HEK293T (cell line): ENCODE measurements around the gene IMPDH2.

Experiments
- CTCF ChIA-PET: fragments of 350-600 bp; formaldehyde crosslinking; extraction: SDS; loops from one replicate; lab custom pipeline; 2021; ENCODE audit warnings: antibody characterized with exemption, inconsistent platforms; lab: Yijun Ruan, JAX
- POLR2A ChIA-PET: fragments of 350-600 bp; formaldehyde crosslinking; extraction: SDS; loops from one replicate; lab custom pipeline; 2020; ENCODE audit warnings: antibody characterized with exemption, inconsistent platforms; lab: Yijun Ruan, JAX
- DNase-seq: peaks from one replicate; pipeline ENCODE4 v3.0.0; 2012; ENCODE audit warnings: mixed read lengths; ENCODE audit errors: extremely low spot score
- ARNT ChIP-seq: fragments of 450-650 bp; IDR thresholded peaks from 2 replicates; pipeline ENCODE4 v1.6.1; 2017; ENCODE audit warnings: mild to moderate bottlenecking
- BHLHE40 ChIP-seq: fragments of 450-650 bp; IDR thresholded peaks from 2 replicates; pipeline ENCODE4 v1.6.1; 2016; ENCODE audit warnings: mild to moderate bottlenecking, moderate library complexity, borderline replicate concordance
- CTBP1 ChIP-seq: fragments of 450-650 bp; IDR thresholded peaks from 2 replicates; pipeline ENCODE4 v1.6.1; 2016; ENCODE audit warnings: borderline replicate concordance
- ELF4 ChIP-seq: fragments of 450-650 bp; IDR thresholded peaks from 2 replicates; pipeline ENCODE4 v1.6.1; 2017; ENCODE audit warnings: antibody characterized with exemption
- FOXA1 ChIP-seq: fragments of 450-650 bp; IDR thresholded peaks from 2 replicates; pipeline ENCODE4 v1.6.1; 2016; ENCODE audit warnings: mild to moderate bottlenecking
- FOXK2 ChIP-seq: fragments of 450-650 bp; IDR thresholded peaks from 2 replicates; pipeline ENCODE4 v1.6.1; 2016; ENCODE audit warnings: mild to moderate bottlenecking
- FOXM1 ChIP-seq: fragments of 450-650 bp; IDR thresholded peaks from 2 replicates; pipeline ENCODE4 v1.6.1; 2017; ENCODE audit warnings: mild to moderate bottlenecking, borderline replicate concordance
- HDGF ChIP-seq: fragments of 450-650 bp; IDR thresholded peaks from 2 replicates; pipeline ENCODE4 v1.6.1; 2017; ENCODE audit warnings: antibody characterized with exemption, borderline replicate concordance
- L3MBTL2 ChIP-seq: fragments of 450-650 bp; conservative IDR thresholded peaks from 2 replicates; pipeline ENCODE4 v1.6.1; 2016; ENCODE audit warnings: mild to moderate bottlenecking
- LEF1 ChIP-seq: fragments of 450-650 bp; IDR thresholded peaks from 2 replicates; pipeline ENCODE4 v1.6.1; 2017; ENCODE audit warnings: mild to moderate bottlenecking, borderline replicate concordance
- NFRKB ChIP-seq: fragments of 450-650 bp; IDR thresholded peaks from 2 replicates; pipeline ENCODE4 v1.6.1; 2016; ENCODE audit warnings: mild to moderate bottlenecking, moderate library complexity
- PKNOX1 ChIP-seq: fragments of 450-650 bp; IDR thresholded peaks from 2 replicates; pipeline ENCODE4 v1.6.1; 2016
- SP1 ChIP-seq: fragments of 450-650 bp; IDR thresholded peaks from 2 replicates; pipeline ENCODE4 v1.6.1; 2017
- SUZ12 ChIP-seq: fragments of 450-650 bp; IDR thresholded peaks from 2 replicates; pipeline ENCODE4 v1.6.1; 2016; ENCODE audit warnings: mild to moderate bottlenecking
- TARDBP ChIP-seq: fragments of 450-650 bp; IDR thresholded peaks from 2 replicates; pipeline ENCODE4 v1.6.1; 2016
- ZNF384 ChIP-seq: fragments of 450-650 bp; IDR thresholded peaks from 2 replicates; pipeline ENCODE4 v1.6.1; 2016

IMPDH2 gene

GRCh38 chr3:49005303-49005680 is 23.9 kb downstream of the IMPDH2 start:
- ChIA-PET CTCF (interaction anchor here (1.1 kb wide), 1 partner anchor 17 kb away, joined by 3 read pairs; the partner anchor contains the start of gene NDUFAF3), POLR2A (interaction anchor here (4.0 to 6.7 kb wide), 2 partner anchors 8 to 15 kb away, joined by 53 to 204 read pairs; partner anchors contain the start of genes DALRD3 and NDUFAF3)
- TF ChIP-seq CTBP1: no peak
- no peak for TF ChIP-seq ARNT
- no peak for TF ChIP-seq FOXA1
- no peak for TF ChIP-seq SP1
- no peak for TF ChIP-seq PKNOX1
- no peak for TF ChIP-seq ZNF384
- TF ChIP-seq HDGF: no peak
- no peak for TF ChIP-seq TARDBP
- TF ChIP-seq NFRKB: no peak
- TF ChIP-seq LEF1: no peak
- TF ChIP-seq SUZ12: no peak
- no peak for TF ChIP-seq FOXM1
- no peak for DNase-seq

GRCh38 chr3:49004352-49005302 is 24.6 kb downstream of the IMPDH2 start:
- no peak for TF ChIP-seq ZNF384
- no peak for TF ChIP-seq SUZ12
- TF ChIP-seq BHLHE40: no peak
- no peak for TF ChIP-seq ARNT
- no peak for TF ChIP-seq FOXA1
- no peak for TF ChIP-seq FOXM1
- no peak for TF ChIP-seq TARDBP
- TF ChIP-seq CTBP1: no peak
- no peak for TF ChIP-seq L3MBTL2
- no peak for TF ChIP-seq HDGF
- TF ChIP-seq NFRKB: no peak
- no peak for TF ChIP-seq LEF1
- TF ChIP-seq SP1: no peak
- TF ChIP-seq PKNOX1: no peak
- no peak for TF ChIP-seq ELF4
- no peak for DNase-seq
- CTCF ChIA-PET: interaction anchor here (1.1 kb wide), 1 partner anchor 17 kb away, joined by 3 read pairs; the partner anchor contains the start of gene NDUFAF3
- POLR2A ChIA-PET: interaction anchor here (4.0 to 6.7 kb wide), 2 partner anchors 7 to 15 kb away, joined by 53 to 204 read pairs; partner anchors contain the start of genes DALRD3 and NDUFAF3

DNA sequence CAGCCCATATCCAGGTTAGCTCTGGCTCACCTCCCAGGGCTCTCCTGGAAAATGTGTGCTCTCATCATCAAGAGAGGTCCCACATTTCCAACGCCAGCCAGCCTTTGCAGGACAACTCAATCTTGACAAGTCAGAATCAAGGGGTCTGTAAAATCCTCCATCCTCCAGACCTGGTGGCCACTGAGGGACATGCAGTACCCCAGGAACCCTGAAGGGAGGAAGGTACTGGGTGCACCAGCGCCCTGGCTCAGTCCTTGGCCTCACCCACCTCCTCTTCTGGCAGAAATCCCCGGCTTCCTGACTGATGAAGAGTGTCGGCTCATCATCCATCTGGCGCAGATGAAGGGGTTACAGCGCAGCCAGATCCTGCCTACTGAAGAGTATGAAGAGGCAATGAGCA is 28.0 kb downstream of the IMPDH2 start:
- CTCF ChIA-PET: no interaction called here
- no peak for DNase-seq
- no peak for TF ChIP-seq NFRKB
- no peak for TF ChIP-seq ZNF384
- no peak for TF ChIP-seq PKNOX1
- no peak for TF ChIP-seq L3MBTL2
- no peak for TF ChIP-seq LEF1
- no peak for TF ChIP-seq FOXM1
- TF ChIP-seq ELF4: no peak
- no peak for TF ChIP-seq BHLHE40
- no peak for TF ChIP-seq TARDBP
- no peak for TF ChIP-seq FOXK2
- TF ChIP-seq SP1: no peak
- no peak for TF ChIP-seq ARNT
- TF ChIP-seq HDGF: no peak
- no peak for TF ChIP-seq CTBP1
- TF ChIP-seq FOXA1: no peak
- no peak for TF ChIP-seq SUZ12
- POLR2A ChIA-PET: no interaction called here

GRCh38 chr3:48999085-48999858 is 29.9 kb downstream of the IMPDH2 start:
- TF ChIP-seq PKNOX1 (no peak), SUZ12 (no peak), ZNF384 (no peak)
- POLR2A ChIA-PET: interaction anchor here (4.8 kb wide), 1 partner anchor 8 kb away, joined by 53 read pairs; the partner anchor contains the start of gene WDR6

More at GRCh38 chr3:48999085-48999858, 29.9 kb downstream of the IMPDH2 start:
- no peak for DNase-seq
- CTCF ChIA-PET: no interaction called here
